ENCODE measurements around the gene CDC40. TPM values are rescaled to one million over a fixed set of nuclear protein-coding genes. Genes with fewer than 3 reads are reported as not detected.

Gene CDC40
- total RNA-seq, result 19.9 and 20.8 TPM in 2 replicates
- polyA plus RNA-seq, result 13.9 and 26.9 TPM in 2 replicates

DNA sequence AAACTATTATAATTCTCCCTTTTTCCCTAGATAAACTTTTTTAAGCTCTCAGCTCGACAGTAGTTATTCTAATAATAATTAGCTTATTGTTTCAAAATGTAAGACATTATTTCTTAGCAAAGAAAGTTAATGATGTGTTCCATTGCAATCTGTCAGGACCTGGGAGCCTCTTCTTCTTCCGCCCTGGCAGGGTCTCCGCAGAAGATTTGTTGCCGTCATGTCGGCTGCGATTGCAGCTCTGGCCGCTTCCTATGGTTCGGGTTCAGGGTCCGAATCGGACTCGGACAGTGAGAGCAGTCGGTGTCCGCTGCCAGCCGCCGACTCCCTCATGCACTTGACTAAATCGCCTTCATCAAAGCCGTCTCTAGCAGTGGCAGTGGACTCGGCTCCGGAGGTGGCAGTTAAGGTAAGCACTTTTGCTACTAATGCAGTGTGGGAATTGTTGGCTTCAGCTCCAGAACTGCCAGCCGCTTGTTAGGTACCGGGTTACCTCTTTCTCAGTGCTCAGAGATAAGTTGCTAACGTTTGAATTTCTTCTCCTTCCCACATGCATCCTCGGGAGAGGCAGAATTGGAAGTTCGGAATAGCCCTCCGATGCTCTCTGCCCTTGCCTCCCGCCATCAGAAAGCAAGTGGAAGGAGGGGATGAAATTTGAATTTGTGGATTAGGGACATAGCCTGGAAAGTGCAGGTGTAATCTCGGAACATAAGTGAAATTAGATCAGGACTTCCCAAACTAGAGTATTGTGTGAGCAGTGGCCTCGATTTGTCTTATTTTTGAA, at the start of gene CDC40:
Gene CDC40 (plus strand): TSS at position 200 of the 781 bp plus-strand sequence. CDS start 18 bp downstream, at position 218.
- peak within 1 kb of the TSS; percentile 62 for H3K4me3 ChIP-seq
- H3K4me2 ChIP-seq, result peak within 1 kb of the TSS; percentile 87
- peak; percentile 70 for DNase-seq (ENCODE audit: low spot score)
- TF ChIP-seq, protein P1, sequence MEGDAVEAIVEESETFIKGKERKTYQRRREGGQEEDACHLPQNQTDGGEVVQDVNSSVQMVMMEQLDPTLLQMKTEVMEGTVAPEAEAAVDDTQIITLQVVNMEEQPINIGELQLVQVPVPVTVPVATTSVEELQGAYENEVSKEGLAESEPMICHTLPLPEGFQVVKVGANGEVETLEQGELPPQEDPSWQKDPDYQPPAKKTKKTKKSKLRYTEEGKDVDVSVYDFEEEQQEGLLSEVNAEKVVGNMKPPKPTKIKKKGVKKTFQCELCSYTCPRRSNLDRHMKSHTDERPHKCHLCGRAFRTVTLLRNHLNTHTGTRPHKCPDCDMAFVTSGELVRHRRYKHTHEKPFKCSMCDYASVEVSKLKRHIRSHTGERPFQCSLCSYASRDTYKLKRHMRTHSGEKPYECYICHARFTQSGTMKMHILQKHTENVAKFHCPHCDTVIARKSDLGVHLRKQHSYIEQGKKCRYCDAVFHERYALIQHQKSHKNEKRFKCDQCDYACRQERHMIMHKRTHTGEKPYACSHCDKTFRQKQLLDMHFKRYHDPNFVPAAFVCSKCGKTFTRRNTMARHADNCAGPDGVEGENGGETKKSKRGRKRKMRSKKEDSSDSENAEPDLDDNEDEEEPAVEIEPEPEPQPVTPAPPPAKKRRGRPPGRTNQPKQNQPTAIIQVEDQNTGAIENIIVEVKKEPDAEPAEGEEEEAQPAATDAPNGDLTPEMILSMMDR (IDR thresholded peaks at IDR 0.05; ENCODE audit: poor library complexity), result no peak
- TF ChIP-seq EZH2phosphoT487 (IDR thresholded peaks at IDR 0.05; ENCODE audit: low read depth, severe bottlenecking, unreplicated experiment), result no peak
- TF ChIP-seq EZH2 (IDR thresholded peaks at IDR 0.05; ENCODE audit: borderline replicate concordance), result no peak
- H3K27me3 ChIP-seq, result no peaks in the 10 kb centered on the region
- no peaks in the 10 kb centered on the region for H3K9me3 ChIP-seq (ENCODE audit: low read depth)
- H3K4me1 ChIP-seq (ENCODE audit: insufficient read depth), result peaks cover 12% of the 10 kb centered on the region
- H3K27ac ChIP-seq, result peak within 1 kb of the TSS; percentile 93
- H3K9me2 ChIP-seq (replicated peaks; ENCODE audit: insufficient read depth), result no peaks in the 10 kb centered on the region
- no peaks in the 10 kb centered on the region for H3K36me3 ChIP-seq (replicated peaks; ENCODE audit: insufficient read depth, low read depth)
- H4K20me1 ChIP-seq (ENCODE audit: insufficient read depth, poor library complexity, severe bottlenecking), result peaks cover 15% of the 10 kb centered on the region
- peak within 1 kb of the TSS; percentile 82 for H2AFZ ChIP-seq
- WGBS (ENCODE audit: low lambda C conversion rate, missing lambda C conversion rate), result 1% methylated on average over 28 of the region's 28 CpGs
- H3K79me2 ChIP-seq, result peaks cover 78% of the 10 kb centered on the region

DNA sequence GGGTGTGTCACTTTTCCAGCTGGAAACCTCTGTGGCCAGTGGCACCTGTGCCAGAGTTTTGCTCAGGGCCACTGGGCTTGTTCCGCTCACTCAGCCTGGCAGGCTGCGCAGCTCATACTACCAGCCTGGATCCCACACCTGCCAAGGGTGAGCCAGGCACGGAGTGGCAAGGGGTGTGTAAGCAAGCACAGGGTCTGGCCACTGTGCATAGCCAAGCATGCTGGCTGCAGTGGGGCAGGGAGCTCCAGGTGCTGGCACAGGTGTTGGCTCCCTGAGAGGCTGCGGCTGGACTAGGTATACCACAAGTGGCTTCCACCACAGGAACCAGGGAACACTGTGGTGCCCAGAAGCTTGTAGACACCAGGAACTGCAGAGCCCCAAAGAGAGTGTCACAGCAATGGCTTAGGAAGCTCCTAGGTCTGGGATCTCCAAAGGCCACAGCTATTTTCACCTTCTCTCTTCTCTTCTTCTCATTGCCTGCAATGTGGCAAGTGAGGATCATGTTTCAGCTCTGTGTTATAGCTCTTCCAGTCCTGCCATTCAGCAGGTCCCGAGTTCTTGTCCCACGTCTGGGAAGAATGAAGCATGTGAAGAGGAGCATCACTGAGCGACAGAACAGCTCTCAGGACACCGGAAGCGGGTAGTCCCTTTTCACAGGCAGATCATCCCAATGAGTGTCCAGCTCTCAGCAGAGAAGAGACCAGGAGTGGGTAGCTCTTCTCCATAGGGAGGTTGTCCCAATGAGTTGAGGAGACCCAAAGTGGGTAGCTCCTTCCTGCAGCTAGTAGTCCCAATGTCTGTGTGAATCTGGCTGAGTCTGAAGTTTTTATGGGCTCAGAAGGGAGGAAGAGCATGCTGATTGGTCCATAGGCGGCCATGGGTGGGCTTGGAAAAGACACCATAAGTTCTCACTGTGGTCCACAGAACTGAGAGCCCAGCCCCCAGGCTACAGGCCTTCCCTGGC, 42.0 kb upstream of the CDC40 start:
- 95% methylated on average over 10 of the region's 10 CpGs for WGBS (ENCODE audit: low lambda C conversion rate, missing lambda C conversion rate)
- Histone ChIP-seq H3K4me3 (no peak overlapping the region), H3K4me2 (no peak overlapping the region)

DNA sequence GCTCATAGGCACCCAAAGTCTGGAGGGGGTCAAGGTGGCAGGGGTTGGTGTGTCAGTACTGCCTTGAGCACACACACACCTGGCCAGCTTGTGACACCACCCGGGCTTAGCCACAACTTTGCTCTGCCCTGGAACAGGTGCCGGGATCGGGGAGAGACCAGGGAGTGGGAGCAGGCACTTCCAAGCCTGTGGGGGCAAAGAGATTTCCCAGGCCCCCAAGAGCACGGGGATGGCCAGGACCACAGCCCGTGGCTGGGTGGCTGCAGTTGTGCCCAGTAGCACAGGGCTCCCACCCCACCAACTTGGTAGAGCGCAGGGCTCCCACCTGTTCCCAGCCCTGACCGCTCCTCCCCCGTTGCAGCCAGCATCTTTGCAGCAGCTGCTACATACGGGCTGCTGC, 41.2 kb upstream of the CDC40 start:
- H3K79me2 ChIP-seq, result no peaks in the 10 kb centered on the region
- no peaks in the 10 kb centered on the region for H3K4me1 ChIP-seq (ENCODE audit: insufficient read depth)
- no peaks in the 10 kb centered on the region for H3K27me3 ChIP-seq
- H2AFZ ChIP-seq, result no peak overlapping the region
- no peaks in the 10 kb centered on the region for H3K9me2 ChIP-seq (replicated peaks; ENCODE audit: insufficient read depth)
- no peak overlapping the region for H3K27ac ChIP-seq
- no peaks in the 10 kb centered on the region for H4K20me1 ChIP-seq (ENCODE audit: insufficient read depth, poor library complexity, severe bottlenecking)
- over 99% methylated on average over 9 of the region's 9 CpGs for WGBS (ENCODE audit: low lambda C conversion rate, missing lambda C conversion rate)
- no peak overlapping the region for H3K4me2 ChIP-seq
- no peaks in the 10 kb centered on the region for H3K36me3 ChIP-seq (replicated peaks; ENCODE audit: insufficient read depth, low read depth)
- no peak for DNase-seq (ENCODE audit: low spot score)
- no peaks in the 10 kb centered on the region for H3K9me3 ChIP-seq (ENCODE audit: low read depth)
- no peak overlapping the region for H3K4me3 ChIP-seq
- TF ChIP-seq EZH2 (IDR thresholded peaks at IDR 0.05; ENCODE audit: borderline replicate concordance) (no peak), EZH2phosphoT487 (IDR thresholded peaks at IDR 0.05; ENCODE audit: low read depth, severe bottlenecking, unreplicated experiment) (no peak)
- TF ChIP-seq, protein P1 (IDR thresholded peaks at IDR 0.05; ENCODE audit: poor library complexity), result no peak

More for the DNA sequence above, 42.0 kb upstream of the CDC40 start:
- Histone ChIP-seq H3K27ac (no peak overlapping the region), H3K9me2 (replicated peaks; ENCODE audit: insufficient read depth) (no peaks in the 10 kb centered on the region), H3K36me3 (replicated peaks; ENCODE audit: insufficient read depth, low read depth) (no peaks in the 10 kb centered on the region), H3K79me2 (no peaks in the 10 kb centered on the region), H2AFZ (no peak overlapping the region), H4K20me1 (ENCODE audit: insufficient read depth, poor library complexity, severe bottlenecking) (no peaks in the 10 kb centered on the region), H3K4me1 (ENCODE audit: insufficient read depth) (no peaks in the 10 kb centered on the region), H3K27me3 (no peaks in the 10 kb centered on the region), H3K9me3 (ENCODE audit: low read depth) (no peaks in the 10 kb centered on the region)
- DNase-seq (ENCODE audit: low spot score), result no peak
- TF ChIP-seq, protein P1 (IDR thresholded peaks at IDR 0.05; ENCODE audit: poor library complexity), result no peak
- TF ChIP-seq EZH2 (IDR thresholded peaks at IDR 0.05; ENCODE audit: borderline replicate concordance) (no peak), EZH2phosphoT487 (IDR thresholded peaks at IDR 0.05; ENCODE audit: low read depth, severe bottlenecking, unreplicated experiment) (no peak)

All from hepatocyte (in vitro differentiated cells).